ENCODE results near the gene TOMM22.
A peak's percentile ranks its signal among the peaks of the same experiment; 100 is the strongest.

Gene TOMM22

GRCh38 chr22:38715852-38716251 is 34.1 kb downstream of the TOMM22 start:
- no peak for TF ChIP-seq MAX (IDR thresholded peaks at IDR 0.05; ENCODE audit: low read depth, low read length)
- TF ChIP-seq POLR2A (IDR thresholded peaks at IDR 0.05; ENCODE audit: extremely low read depth, insufficient read length): no peak
- no peak for TF ChIP-seq CTCF (IDR thresholded peaks at IDR 0.05; ENCODE audit: low read depth, low read length)
- no peak for TF ChIP-seq MYC (IDR thresholded peaks at IDR 0.05; ENCODE audit: low read depth, low read length)
- DNase-seq (ENCODE audit: low read depth): no peak
- H3K4me3 ChIP-seq (ENCODE audit: low read depth, low read length): no peak overlapping the region

GRCh38 chr22:38716271-38716670 is 34.5 kb downstream of the TOMM22 start:
- TF ChIP-seq MYC (IDR thresholded peaks at IDR 0.05; ENCODE audit: low read depth, low read length) (no peak), MAX (IDR thresholded peaks at IDR 0.05; ENCODE audit: low read depth, low read length) (no peak), POLR2A (IDR thresholded peaks at IDR 0.05; ENCODE audit: extremely low read depth, insufficient read length) (no peak), CTCF (IDR thresholded peaks at IDR 0.05; ENCODE audit: low read depth, low read length) (no peak)
- no peak for DNase-seq (ENCODE audit: low read depth)
- no peak overlapping the region for H3K4me3 ChIP-seq (ENCODE audit: low read depth, low read length)

GRCh38 chr22:38716826-38717225 is 35.1 kb downstream of the TOMM22 start:
- no peak for TF ChIP-seq MAX (IDR thresholded peaks at IDR 0.05; ENCODE audit: low read depth, low read length)
- H3K4me3 ChIP-seq (ENCODE audit: low read depth, low read length): no peak overlapping the region
- peak; percentile 28 for DNase-seq (ENCODE audit: low read depth)

- TF ChIP-seq CTCF (IDR thresholded peaks at IDR 0.05; ENCODE audit: low read depth, low read length) (no peak), POLR2A (IDR thresholded peaks at IDR 0.05; ENCODE audit: extremely low read depth, insufficient read length) (no peak), MYC (IDR thresholded peaks at IDR 0.05; ENCODE audit: low read depth, low read length) (no peak), MAX (IDR thresholded peaks at IDR 0.05; ENCODE audit: low read depth, low read length) (no peak)
- no peak for DNase-seq (ENCODE audit: low read depth)
- no peak overlapping the region for H3K4me3 ChIP-seq (ENCODE audit: low read depth, low read length)
These were observed 35.5 kb downstream of the TOMM22 start for GRCh38 chr22:38717244-38717643.

GRCh38 chr22:38718414-38718813 is 36.7 kb downstream of the TOMM22 start:
- TF ChIP-seq MYC (IDR thresholded peaks at IDR 0.05; ENCODE audit: low read depth, low read length) (no peak), POLR2A (IDR thresholded peaks at IDR 0.05; ENCODE audit: extremely low read depth, insufficient read length) (no peak), MAX (IDR thresholded peaks at IDR 0.05; ENCODE audit: low read depth, low read length) (no peak), CTCF (IDR thresholded peaks at IDR 0.05; ENCODE audit: low read depth, low read length) (no peak)
- H3K4me3 ChIP-seq (ENCODE audit: low read depth, low read length): no peak overlapping the region
- no peak for DNase-seq (ENCODE audit: low read depth)

- no peak overlapping the region for H3K4me3 ChIP-seq (ENCODE audit: low read depth, low read length)
- no peak for TF ChIP-seq POLR2A (IDR thresholded peaks at IDR 0.05; ENCODE audit: extremely low read depth, insufficient read length)
- no peak for TF ChIP-seq MYC (IDR thresholded peaks at IDR 0.05; ENCODE audit: low read depth, low read length)
- no peak for TF ChIP-seq CTCF (IDR thresholded peaks at IDR 0.05; ENCODE audit: low read depth, low read length)
- no peak for TF ChIP-seq MAX (IDR thresholded peaks at IDR 0.05; ENCODE audit: low read depth, low read length)
- no peak for DNase-seq (ENCODE audit: low read depth)
These were observed 37.4 kb downstream of the TOMM22 start for GRCh38 chr22:38719196-38719595.
